ENCODE results near the gene DHRS13. TPM values are rescaled to one million over a fixed set of nuclear protein-coding genes. Genes with fewer than 3 reads are reported as not detected.
"Not testable (repeated sequence)": the region's sequence is repeated elsewhere in the genome, so short reads cannot be mapped to it uniquely, and the experiment has no call there.

The DHRS13 gene
- total RNA-seq, 2 experiments from 2014 or later, result 18.0 to 20.6 TPM

DNA sequence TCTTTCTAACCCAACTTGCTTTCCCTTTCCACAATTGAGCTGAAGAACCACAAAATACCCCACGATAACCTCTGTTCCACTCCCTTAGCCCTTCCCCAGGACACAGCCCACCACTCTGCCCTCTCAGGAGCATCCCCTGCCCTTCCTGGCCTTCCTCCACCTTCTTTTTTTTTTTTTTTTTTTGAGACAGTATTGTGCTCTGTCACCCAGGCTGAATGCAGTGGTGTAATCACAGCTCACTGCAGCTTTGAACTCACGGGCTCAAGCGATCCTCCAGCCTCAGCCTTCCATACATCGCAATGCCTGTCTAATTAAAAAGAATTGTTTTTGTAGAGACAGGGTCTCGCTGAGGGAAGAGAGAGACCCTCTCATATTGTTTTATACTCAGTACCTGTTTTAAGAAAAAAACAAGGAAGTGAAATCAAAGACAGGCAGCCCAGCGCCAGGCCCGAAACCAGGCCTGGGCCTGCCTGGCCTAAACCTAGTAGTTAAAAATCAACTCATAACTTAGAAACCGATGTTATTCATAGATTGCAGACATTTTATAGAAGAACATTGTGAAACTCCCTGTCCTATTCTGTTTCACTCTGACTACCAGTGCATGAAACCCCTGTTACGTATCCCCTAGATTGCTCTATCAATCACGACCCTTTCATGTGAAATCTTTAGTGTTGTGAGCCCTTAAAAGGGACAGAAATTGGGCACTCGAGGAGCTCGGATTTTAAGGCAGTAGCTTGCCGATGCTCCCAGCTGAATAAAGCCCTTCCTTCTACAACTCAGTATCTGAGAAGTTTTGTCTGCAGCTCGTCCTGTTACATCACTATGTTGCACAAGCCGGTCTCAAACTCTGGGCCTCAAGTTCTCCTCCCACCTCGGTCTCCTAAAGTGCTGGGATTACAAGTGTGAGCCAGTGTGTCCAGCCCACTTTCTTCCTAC, 9.4 kb downstream of the DHRS13 start:
- peak overlapping the region; percentile 70 for H3K4me3 Mint-ChIP-seq
- DNase-seq, result peak; percentile 71
- peaks cover 64% of the 10 kb centered on the region for H3K4me1 Mint-ChIP-seq (ENCODE audit: low read depth)
- H3K36me3 Mint-ChIP-seq, result peaks cover 13% of the 10 kb centered on the region
- H3K27me3 Mint-ChIP-seq, H3K9me3 Mint-ChIP-seq: not testable (repeated sequence)
- ChIA-PET CTCF (interaction anchor here (0.6 to 3.0 kb wide), 13 partner anchors 9 to 171 kb away, joined by 3 to 17 read pairs (median 4); partner anchors contain the start of genes DHRS13 and TLCD1), POLR2A (interaction anchor here (1.0 to 1.8 kb wide), 5 partner anchors 8 to 166 kb away, joined by 4 to 10 read pairs (median 5); partner anchors contain the start of genes PHF12 and TLCD1)
- H3K27ac Mint-ChIP-seq, result peak overlapping the region; percentile 99
- intact Hi-C loops (cut with micrococcal nuclease), result loop anchor here (1.0 kb wide), 2 partner anchors 17 to 33 kb away; no protein-coding TSS in a partner anchor

DNA sequence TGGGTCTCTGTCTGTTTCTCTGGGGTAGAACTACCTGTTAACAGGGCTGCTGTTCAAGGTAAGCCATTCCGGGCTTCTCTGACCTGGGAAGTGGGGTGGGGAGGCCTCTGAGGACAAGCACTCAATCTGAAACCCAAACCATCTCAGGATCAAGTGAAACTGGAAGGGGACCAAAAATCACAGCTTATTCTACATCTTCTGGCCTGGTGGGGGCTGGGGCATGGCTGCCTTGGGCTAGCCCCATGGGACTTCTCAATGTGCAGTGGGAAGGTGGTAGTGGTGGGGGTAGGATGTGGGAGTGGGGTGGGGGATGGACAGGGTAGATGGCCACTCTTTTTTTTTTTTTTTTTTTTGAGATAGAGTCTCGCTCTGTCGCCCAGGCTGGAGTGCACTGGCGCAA, 10.9 kb downstream of the DHRS13 start:
- Mint-ChIP-seq H3K4me1 (ENCODE audit: low read depth) (peaks cover 56% of the 10 kb centered on the region), H3K27ac (peak overlapping the region; percentile 82), H3K4me3 (no peak overlapping the region), H3K36me3 (peaks cover 11% of the 10 kb centered on the region), H3K27me3 (no peaks in the 10 kb centered on the region), H3K9me3 (no peaks in the 10 kb centered on the region)
- intact Hi-C loops (cut with micrococcal nuclease), result no loop called here
- ChIA-PET POLR2A (interaction anchor here (0.9 to 1.5 kb wide), 2 partner anchors 9 to 43 kb away, joined by 3 to 5 read pairs; no protein-coding TSS in a partner anchor), CTCF (interaction anchor here (0.6 to 3.0 kb wide), 4 partner anchors 11 to 142 kb away, joined by 3 to 17 read pairs (median 8); partner anchors contain the start of gene DHRS13)
- DNase-seq, result no peak

DNA sequence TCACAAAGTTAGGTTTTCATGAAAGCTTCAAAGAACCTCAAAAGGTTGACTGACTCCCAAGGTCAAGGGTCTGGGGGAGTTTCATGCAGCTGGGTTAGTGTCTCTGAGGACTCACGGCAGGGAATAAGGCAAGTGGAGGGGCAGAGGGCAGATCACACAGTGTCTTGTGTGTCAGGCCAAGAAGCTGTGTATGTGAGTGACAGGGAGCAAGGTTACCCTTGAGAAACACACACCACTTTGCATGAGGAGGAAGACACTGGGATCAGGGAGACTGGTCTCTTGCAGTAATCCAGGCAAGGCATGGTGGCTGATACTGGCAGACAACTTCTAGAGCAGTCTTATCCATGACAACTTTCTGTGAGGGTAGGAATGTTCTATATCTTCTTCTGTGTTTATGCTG, 11.7 kb downstream of the DHRS13 start:
- intact Hi-C loops (cut with micrococcal nuclease), result no loop called here

DNA sequence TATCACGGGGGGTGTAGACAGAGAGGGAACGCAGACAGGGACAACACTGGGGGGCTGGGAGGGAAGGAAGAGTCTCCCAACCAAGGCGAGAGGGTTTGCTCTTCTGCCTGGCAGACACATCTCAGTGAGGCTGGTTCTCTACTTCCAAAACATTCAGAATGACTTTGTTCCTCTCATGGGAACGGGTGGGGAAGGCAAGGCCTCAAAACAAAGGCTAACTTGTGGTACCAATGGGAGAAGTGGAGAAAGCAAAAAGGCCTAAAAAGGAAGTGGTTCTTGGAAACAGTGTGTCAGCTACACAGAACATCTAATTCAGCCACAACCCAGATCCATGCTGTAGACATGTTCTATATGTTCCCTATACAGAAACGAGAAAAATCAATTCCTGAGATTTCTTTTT, 12.9 kb downstream of the DHRS13 start:
- Mint-ChIP-seq H3K27me3 (no peaks in the 10 kb centered on the region), H3K4me3 (no peak overlapping the region), H3K9me3 (no peaks in the 10 kb centered on the region), H3K4me1 (ENCODE audit: low read depth) (peaks cover 43% of the 10 kb centered on the region), H3K27ac (peak overlapping the region; percentile 77), H3K36me3 (peaks cover 11% of the 10 kb centered on the region)
- DNase-seq, result no peak
- CTCF ChIA-PET, result interaction anchor here (0.9 kb wide), 1 partner anchor 41 kb away, joined by 3 read pairs; no protein-coding TSS in a partner anchor
- POLR2A ChIA-PET, result no interaction called here
- intact Hi-C loops (cut with micrococcal nuclease), result no loop called here

More for the DNA sequence above, 11.7 kb downstream of the DHRS13 start:
- ChIA-PET POLR2A (no interaction called here), CTCF (interaction anchor here (0.6 to 2.6 kb wide), 4 partner anchors 12 to 348 kb away, joined by 3 to 17 read pairs (median 3); partner anchors contain the start of gene DHRS13)
- Mint-ChIP-seq H3K4me1 (ENCODE audit: low read depth) (peaks cover 54% of the 10 kb centered on the region), H3K27ac (peak overlapping the region; percentile 82), H3K27me3 (no peaks in the 10 kb centered on the region), H3K4me3 (no peak overlapping the region), H3K36me3 (peaks cover 7% of the 10 kb centered on the region), H3K9me3 (no peaks in the 10 kb centered on the region)
- no peak for DNase-seq

DNA sequence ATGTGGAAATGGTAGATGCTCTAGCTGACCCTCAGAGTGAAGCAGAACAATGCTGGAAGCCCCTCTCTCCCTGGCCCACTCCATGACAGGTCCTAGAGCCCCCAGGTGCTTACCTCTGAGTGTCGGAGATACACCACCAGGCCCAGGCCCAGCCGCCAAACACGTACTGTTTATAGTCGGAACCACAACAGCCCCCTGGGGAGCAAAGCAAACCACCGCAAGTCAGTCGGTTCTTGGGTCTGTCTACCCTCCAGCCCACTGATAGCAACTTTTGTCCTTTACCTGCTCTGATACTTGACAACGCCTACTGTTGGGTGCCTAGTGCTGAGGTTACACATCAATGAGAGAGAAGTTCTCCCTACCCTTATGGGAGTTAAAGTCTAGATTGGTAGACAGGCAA, 14.0 kb downstream of the DHRS13 start:
- H3K27ac Mint-ChIP-seq, result no peak overlapping the region
- H3K9me3 Mint-ChIP-seq, result no peaks in the 10 kb centered on the region
- peaks cover 38% of the 10 kb centered on the region for H3K4me1 Mint-ChIP-seq (ENCODE audit: low read depth)

DNA sequence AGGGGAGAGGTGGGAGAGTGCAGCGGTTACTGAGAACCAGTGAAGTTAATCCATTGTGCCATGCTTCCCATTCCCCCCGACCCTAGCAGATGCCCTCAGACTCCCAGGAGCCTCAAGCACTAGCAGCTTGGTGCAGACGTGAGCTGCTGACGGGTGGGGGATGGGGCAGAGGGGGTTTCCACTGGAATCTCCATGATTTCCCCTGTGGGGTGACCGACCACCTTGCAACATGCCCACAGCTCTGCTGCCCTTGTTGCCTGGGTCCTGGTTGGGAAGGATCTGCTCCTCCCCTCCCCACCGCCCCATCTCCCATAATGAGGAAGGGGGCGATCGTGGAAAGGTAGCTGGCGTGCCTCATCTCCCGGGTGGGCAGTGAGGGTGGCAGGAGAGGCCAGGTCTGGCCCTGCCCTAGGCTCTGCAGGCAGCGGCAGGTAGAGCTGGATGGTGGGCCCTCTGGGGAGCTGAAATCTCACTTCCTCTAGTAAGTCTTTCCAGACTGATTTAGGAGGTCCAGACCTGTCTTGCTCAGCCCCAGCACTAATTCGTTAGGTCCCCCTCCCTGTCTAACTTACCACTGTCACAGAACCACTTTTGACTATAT, 14.9 kb downstream of the DHRS13 start:
- ChIA-PET POLR2A (no interaction called here), CTCF (no interaction called here)
- no peaks in the 10 kb centered on the region for H3K27me3 Mint-ChIP-seq
- no peak overlapping the region for H3K4me3 Mint-ChIP-seq
- H3K36me3 Mint-ChIP-seq, result peaks cover 10% of the 10 kb centered on the region
- H3K4me1 Mint-ChIP-seq (ENCODE audit: low read depth), result peaks cover 30% of the 10 kb centered on the region
- intact Hi-C loops (cut with micrococcal nuclease), result no loop called here
- no peak overlapping the region for H3K27ac Mint-ChIP-seq
- DNase-seq, result no peak
- no peaks in the 10 kb centered on the region for H3K9me3 Mint-ChIP-seq

More for the DNA sequence above, 14.0 kb downstream of the DHRS13 start:
- no peaks in the 10 kb centered on the region for H3K27me3 Mint-ChIP-seq
- ChIA-PET POLR2A (no interaction called here), CTCF (no interaction called here)
- DNase-seq, result no peak
- peaks cover 12% of the 10 kb centered on the region for H3K36me3 Mint-ChIP-seq
- H3K4me3 Mint-ChIP-seq, result no peak overlapping the region
- intact Hi-C loops (cut with micrococcal nuclease), result no loop called here

DNA sequence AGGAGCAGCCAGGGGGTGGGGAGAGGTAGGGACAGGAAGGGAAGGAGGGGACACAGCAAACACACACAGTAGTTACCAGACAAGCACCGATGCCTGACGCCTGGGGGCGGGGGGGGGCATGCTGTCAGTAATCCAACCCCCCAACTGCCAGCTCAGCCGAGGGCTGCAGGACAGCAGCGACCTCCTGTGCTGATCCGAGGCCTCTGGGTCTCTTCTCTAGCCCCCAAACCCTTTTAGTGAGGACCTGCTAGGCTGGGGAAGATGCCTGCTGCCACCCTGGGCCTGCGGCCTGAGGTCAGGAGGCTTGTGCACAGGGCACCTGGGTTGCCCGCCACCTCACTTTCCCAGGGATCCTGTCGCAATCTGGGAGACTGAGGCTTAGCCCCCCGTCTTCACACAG, 16.9 kb downstream of the DHRS13 start:
- DNase-seq, result no peak
- H3K27ac Mint-ChIP-seq, result no peak overlapping the region
- H3K4me3 Mint-ChIP-seq, result no peak overlapping the region
- intact Hi-C loops (cut with micrococcal nuclease), result no loop called here
- H3K4me1 Mint-ChIP-seq (ENCODE audit: low read depth), result peaks cover 12% of the 10 kb centered on the region
- CTCF ChIA-PET, result no interaction called here
- H3K9me3 Mint-ChIP-seq, result no peaks in the 10 kb centered on the region
- H3K36me3 Mint-ChIP-seq, result peaks cover 19% of the 10 kb centered on the region
- POLR2A ChIA-PET, result no interaction called here
- no peaks in the 10 kb centered on the region for H3K27me3 Mint-ChIP-seq

DNA sequence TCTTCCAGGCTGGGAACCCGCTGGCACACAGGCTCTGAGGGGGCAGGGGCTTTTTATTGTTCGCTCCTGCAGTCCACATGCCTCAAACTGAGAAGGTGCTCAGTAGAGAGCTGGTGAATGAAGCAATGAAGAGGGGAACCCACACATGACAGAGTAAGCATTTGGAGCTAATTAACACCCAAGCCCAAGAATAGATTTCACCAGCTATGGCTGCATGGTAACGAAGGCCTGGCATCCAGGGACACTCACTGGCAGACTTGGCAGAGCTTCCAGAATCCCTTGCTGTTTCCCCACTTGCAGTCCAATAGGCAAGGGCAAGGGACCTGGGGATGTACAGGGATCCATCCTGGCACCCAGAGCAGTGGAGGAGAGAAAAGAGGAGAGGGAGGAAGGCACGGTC, 17.5 kb downstream of the DHRS13 start:
- ChIA-PET POLR2A (no interaction called here), CTCF (interaction anchor here (0.5 kb wide), 1 partner anchor 30 kb away, joined by 3 read pairs; no protein-coding TSS in a partner anchor)
- no peak for DNase-seq
- Mint-ChIP-seq H3K4me1 (ENCODE audit: low read depth) (peaks cover 8% of the 10 kb centered on the region), H3K27me3 (no peaks in the 10 kb centered on the region), H3K36me3 (peaks cover 21% of the 10 kb centered on the region), H3K27ac (peak overlapping the region; percentile 18), H3K4me3 (no peak overlapping the region), H3K9me3 (no peaks in the 10 kb centered on the region)
- intact Hi-C loops (cut with micrococcal nuclease), result no loop called here

DNA sequence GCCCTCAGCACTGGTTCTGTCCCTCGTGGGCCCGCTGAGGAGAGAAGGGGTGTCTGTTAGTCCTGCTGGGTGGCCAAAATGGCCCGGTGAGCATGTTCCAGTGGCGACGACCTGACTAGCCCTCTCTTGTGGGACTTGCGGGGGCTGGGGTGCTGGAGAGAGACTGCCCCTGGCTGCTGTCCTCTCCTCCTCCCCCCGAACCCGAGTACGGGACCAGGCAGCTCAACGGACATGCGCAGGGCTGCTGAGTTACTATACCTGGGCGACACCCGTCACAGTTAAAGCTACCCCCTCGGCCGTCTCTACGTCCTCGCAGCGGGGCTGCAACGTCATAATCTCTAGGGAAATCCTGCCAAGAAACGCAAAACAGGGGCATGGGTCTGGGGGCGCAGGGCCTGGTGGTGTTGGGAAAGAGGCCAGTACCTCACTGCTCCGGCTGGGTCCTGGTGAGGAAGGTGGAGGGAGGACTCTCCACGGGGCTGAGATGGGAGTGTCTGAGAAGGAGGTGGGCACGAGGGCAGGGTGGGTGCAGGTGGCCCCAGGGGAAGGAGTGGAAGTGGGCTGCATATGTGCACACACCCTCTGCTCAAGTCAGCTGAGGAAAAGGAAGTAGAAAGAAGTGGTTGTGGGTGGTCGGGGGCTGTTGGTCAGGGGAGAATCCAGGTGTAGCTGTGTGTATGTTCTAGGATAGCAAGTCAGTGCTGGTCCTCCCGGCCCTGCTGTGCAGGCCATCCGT, 18.7 kb downstream of the DHRS13 start:
- Mint-ChIP-seq H3K4me3 (no peak overlapping the region), H3K36me3 (peaks cover 29% of the 10 kb centered on the region), H3K9me3 (no peaks in the 10 kb centered on the region), H3K4me1 (ENCODE audit: low read depth) (peaks cover 4% of the 10 kb centered on the region), H3K27ac (no peak overlapping the region), H3K27me3 (no peaks in the 10 kb centered on the region)
- ChIA-PET CTCF (interaction anchor here (0.7 to 1.0 kb wide), 2 partner anchors 35 to 120 kb away, joined by 3 read pairs; no protein-coding TSS in a partner anchor), POLR2A (interaction anchor here (1.0 kb wide), 1 partner anchor 13 kb away, joined by 3 read pairs; no protein-coding TSS in a partner anchor)
- intact Hi-C loops (cut with micrococcal nuclease), result no loop called here
- DNase-seq, result no peak

DNA sequence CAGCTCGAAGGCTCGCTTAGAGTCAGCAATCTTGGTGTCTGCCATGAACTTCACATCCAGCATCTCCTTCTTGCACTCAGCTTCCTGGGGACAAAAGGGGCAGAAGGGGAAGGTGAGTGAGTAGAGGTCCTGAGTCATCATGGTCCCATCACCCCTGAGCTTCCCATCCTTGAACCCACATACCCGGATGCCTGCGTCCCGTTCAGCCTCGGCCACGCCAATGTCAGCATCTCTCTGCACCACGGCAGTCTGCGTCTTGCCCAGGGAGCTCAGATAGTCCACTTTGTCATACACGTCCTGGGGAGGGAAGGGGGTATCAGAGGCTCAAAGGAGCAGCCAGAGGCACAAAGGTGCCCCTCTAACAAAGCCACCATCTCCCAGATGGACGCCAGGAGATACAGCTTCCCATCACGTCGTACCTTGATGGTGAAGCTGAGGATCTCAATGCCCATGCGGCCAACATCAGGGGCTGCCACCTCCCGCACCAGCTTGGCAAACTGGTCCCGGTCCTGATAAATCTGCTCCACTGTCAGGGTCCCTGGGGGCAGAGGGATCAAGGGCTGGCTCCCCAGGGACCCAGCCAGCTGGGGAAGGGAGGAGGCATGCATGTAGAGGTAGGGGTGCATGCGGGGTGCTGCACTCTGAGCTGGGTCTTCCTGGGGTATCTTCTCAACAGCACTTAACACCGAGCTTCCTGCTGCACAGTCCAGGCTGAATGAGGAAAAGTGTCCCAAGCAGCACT, 20.6 kb downstream of the DHRS13 start:
- no peak overlapping the region for H3K4me3 Mint-ChIP-seq
- POLR2A ChIA-PET, result interaction anchor here (1.2 kb wide), 1 partner anchor 16 kb away, joined by 3 read pairs; the partner anchor contains the start of gene FLOT2
- CTCF ChIA-PET, result interaction anchor here (0.7 to 1.4 kb wide), 2 partner anchors 119 to 155 kb away, joined by 3 to 4 read pairs; no protein-coding TSS in a partner anchor
- H3K4me1 Mint-ChIP-seq (ENCODE audit: low read depth), result peaks cover 10% of the 10 kb centered on the region
- H3K36me3 Mint-ChIP-seq, result peaks cover 42% of the 10 kb centered on the region
- no peaks in the 10 kb centered on the region for H3K27me3 Mint-ChIP-seq
- intact Hi-C loops (cut with micrococcal nuclease), result no loop called here
- no peaks in the 10 kb centered on the region for H3K9me3 Mint-ChIP-seq
- DNase-seq, result no peak
- no peak overlapping the region for H3K27ac Mint-ChIP-seq

DNA sequence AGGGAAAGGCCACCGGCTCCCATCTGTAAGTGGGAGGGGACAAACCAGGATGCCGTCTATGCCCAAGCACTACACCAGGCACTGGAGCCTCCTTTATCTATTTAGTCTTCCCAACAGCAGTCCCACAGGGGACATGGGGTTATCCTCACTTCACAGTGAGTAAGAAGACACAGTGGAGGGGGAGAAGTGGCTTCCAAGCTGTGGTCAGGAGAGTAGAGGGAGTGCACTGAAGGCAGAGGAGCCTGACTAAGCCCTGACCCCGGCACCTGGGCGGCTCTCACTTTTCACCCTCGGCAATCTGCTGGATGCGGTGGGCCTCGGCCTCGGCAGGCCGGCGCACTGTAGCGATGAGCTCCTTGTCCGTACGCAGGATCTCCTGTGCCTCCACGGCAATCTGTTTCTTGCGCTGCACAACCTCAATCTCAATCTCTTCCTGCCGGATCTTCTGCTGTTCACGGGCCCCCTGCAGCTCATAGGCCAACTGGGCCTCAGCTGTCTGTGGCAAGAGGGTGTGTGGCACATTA, 21.3 kb downstream of the DHRS13 start:
- Mint-ChIP-seq H3K9me3 (no peaks in the 10 kb centered on the region), H3K27me3 (no peaks in the 10 kb centered on the region), H3K4me3 (no peak overlapping the region), H3K27ac (no peak overlapping the region), H3K4me1 (ENCODE audit: low read depth) (peaks cover 16% of the 10 kb centered on the region), H3K36me3 (peaks cover 42% of the 10 kb centered on the region)
- ChIA-PET POLR2A (interaction anchor here (1.2 kb wide), 1 partner anchor 16 kb away, joined by 3 read pairs; the partner anchor contains the start of gene FLOT2), CTCF (interaction anchor here (1.4 kb wide), 1 partner anchor 118 kb away, joined by 4 read pairs; no protein-coding TSS in a partner anchor)
- intact Hi-C loops (cut with micrococcal nuclease), result no loop called here
- no peak for DNase-seq
